Neural progenitor cell (in vitro differentiated cells): ENCODE data around the gene INPP4B. TPM values are rescaled to one million over a fixed set of nuclear protein-coding genes. Genes with fewer than 3 reads are reported as not detected.

Source experiments
- DNase-seq: peaks from one replicate; pipeline ENCODE4 v3.0.0-alpha.2; 2016; ENCODE audit warnings: low spot score
- H2AFZ ChIP-seq: fragments of 200-600 bp; sonication (generic); replicated peaks from 2 replicates; pipeline ENCODE4 v1.6.1; 2016; ENCODE audit warnings: antibody characterized with exemption
- H3F3A ChIP-seq: fragments of 200-600 bp; sonication (generic); 2 replicates; pipeline ENCODE4 v1.6.1; 2016; ENCODE audit warnings: antibody characterized with exemption, low read depth
- H3K27ac ChIP-seq: fragments of 200-600 bp; sonication (generic); 2 replicates; pipeline ENCODE4 v1.5.1; 2016; ENCODE audit warnings: mild to moderate bottlenecking
- H3K27me3 ChIP-seq: fragments of 200-600 bp; sonication (generic); 2 replicates; pipeline ENCODE4 v1.6.1; 2016; ENCODE audit warnings: mild to moderate bottlenecking, moderate library complexity
- H3K36me3 ChIP-seq: fragments of 200-600 bp; sonication (generic); 2 replicates; pipeline ENCODE4 v1.5.1; 2016
- H3K4me1 ChIP-seq: fragments of 200-600 bp; sonication (generic); 2 replicates; pipeline ENCODE4 v1.6.1; 2016; ENCODE audit warnings: mixed run types
- H3K4me2 ChIP-seq: fragments of 200-600 bp; sonication (generic); 2 replicates; pipeline ENCODE4 v1.6.1; 2016
- H3K4me3 ChIP-seq: fragments of 200-600 bp; sonication (generic); 2 replicates; pipeline ENCODE4 v1.5.1; 2016
- H3K79me2 ChIP-seq: fragments of 200-600 bp; sonication (generic); 2 replicates; pipeline ENCODE4 v1.6.1; 2016; ENCODE audit warnings: low read depth
- H3K9ac ChIP-seq: fragments of 200-600 bp; sonication (generic); 2 replicates; pipeline ENCODE4 v1.6.1; 2016
- H3K9me3 ChIP-seq: fragments of 200-600 bp; sonication (generic); 2 replicates; pipeline ENCODE4 v1.5.1; 2016; ENCODE audit warnings: low read depth
- H4K20me1 ChIP-seq: fragments of 200-600 bp; sonication (generic); 2 replicates; pipeline ENCODE4 v1.6.1; 2016; ENCODE audit warnings: low read depth
- H3K27ac Mint-ChIP-seq: 3 replicates; pipeline ENCODE4 v1.8.0; 2021; ENCODE audit warnings: mixed read lengths
- H3K27me3 Mint-ChIP-seq: 2 replicates; pipeline ENCODE4 v1.8.0; 2022; ENCODE audit warnings: low read depth, mild to moderate bottlenecking, inconsistent platforms, moderate library complexity, mixed read lengths; ENCODE audit not compliant: insufficient read depth
- H3K36me3 Mint-ChIP-seq: 3 replicates; pipeline ENCODE4 v1.8.0; 2021; ENCODE audit warnings: mixed read lengths
- H3K4me1 Mint-ChIP-seq: 3 replicates; pipeline ENCODE4 v1.8.0; 2021; ENCODE audit warnings: mixed read lengths
- H3K4me3 Mint-ChIP-seq: 3 replicates; pipeline ENCODE4 v1.8.0; 2021; ENCODE audit warnings: mild to moderate bottlenecking, moderate library complexity, mixed read lengths
- H3K9me3 Mint-ChIP-seq: 3 replicates; pipeline ENCODE4 v1.8.0; 2020; ENCODE audit warnings: mixed read lengths
- CTCF ChIP-seq: fragments of 200-600 bp; sonication (generic); IDR thresholded peaks from 2 replicates; pipeline ENCODE4 v1.5.1; 2017; ENCODE audit warnings: antibody characterized with exemption, mild to moderate bottlenecking
- EZH2 ChIP-seq: fragments of 200-600 bp; sonication (generic); IDR thresholded peaks from 2 replicates; pipeline ENCODE4 v1.6.1; 2017; ENCODE audit warnings: antibody characterized with exemption, mild to moderate bottlenecking, moderate library complexity
- EZH2phosphoT487 ChIP-seq: fragments of 200-600 bp; sonication (generic); IDR thresholded peaks from 2 replicates; pipeline ENCODE4 v1.6.1; 2017; ENCODE audit warnings: antibody characterized with exemption
- total RNA-seq: library from RNA; depleted of rRNA; stranded (reverse); fragments of >200 nt; gene quantifications from 2 replicates; pipeline ENCODE4 v1.2.3, GENCODE V29; 2015; ENCODE audit warnings: low replicate concordance

The INPP4B gene
- total RNA-seq, 1 donor from 2014 or later, result 1.3 TPM

GRCh38 chr4:142065086-142065647 is 780.9 kb downstream of the INPP4B start:
- Histone ChIP-seq H4K20me1 (no peaks in the 10 kb centered on the region), H3K9me3 (no peaks in the 10 kb centered on the region), H3F3A (no peaks in the 10 kb centered on the region), H3K4me2 (no peak overlapping the region), H3K27me3 (no peaks in the 10 kb centered on the region), H3K27ac (no peak overlapping the region), H3K36me3 (no peaks in the 10 kb centered on the region), H2AFZ (no peak overlapping the region), H3K9ac (no peak overlapping the region), H3K79me2 (no peaks in the 10 kb centered on the region), H3K4me1 (no peaks in the 10 kb centered on the region), H3K4me3 (no peak overlapping the region)
- no peaks in the 10 kb centered on the region for H3K36me3 Mint-ChIP-seq
- H3K27me3 Mint-ChIP-seq, result no peaks in the 10 kb centered on the region
- no peaks in the 10 kb centered on the region for H3K4me1 Mint-ChIP-seq
- H3K27ac Mint-ChIP-seq, result no peak overlapping the region
- no peak for DNase-seq
- peaks cover 7% of the 10 kb centered on the region for H3K9me3 Mint-ChIP-seq
- TF ChIP-seq EZH2phosphoT487, result no peak
- TF ChIP-seq CTCF, result no peak
- TF ChIP-seq EZH2, result no peak
- no peak overlapping the region for H3K4me3 Mint-ChIP-seq

- Histone ChIP-seq H3K4me1 (no peaks in the 10 kb centered on the region), H3K4me2 (no peak overlapping the region), H3K27ac (no peak overlapping the region), H3K4me3 (no peak overlapping the region), H3K27me3 (no peaks in the 10 kb centered on the region), H2AFZ (no peak overlapping the region), H3K9me3 (no peaks in the 10 kb centered on the region), H3K79me2 (no peaks in the 10 kb centered on the region), H3F3A (no peaks in the 10 kb centered on the region), H3K9ac (no peak overlapping the region), H4K20me1 (no peaks in the 10 kb centered on the region), H3K36me3 (no peaks in the 10 kb centered on the region)
- H3K27me3 Mint-ChIP-seq, result no peaks in the 10 kb centered on the region
- no peaks in the 10 kb centered on the region for H3K36me3 Mint-ChIP-seq
- H3K4me3 Mint-ChIP-seq, result no peak overlapping the region
- peaks cover 7% of the 10 kb centered on the region for H3K9me3 Mint-ChIP-seq
- H3K27ac Mint-ChIP-seq, result no peak overlapping the region
- no peaks in the 10 kb centered on the region for H3K4me1 Mint-ChIP-seq
- TF ChIP-seq EZH2phosphoT487 (no peak), CTCF (no peak), EZH2 (no peak)
- no peak for DNase-seq
Measured at GRCh38 chr4:142064181-142064580, 781.9 kb downstream of the INPP4B start.

GRCh38 chr4:142045996-142046395 is 800.1 kb downstream of the INPP4B start:
- Mint-ChIP-seq H3K36me3 (no peaks in the 10 kb centered on the region), H3K27me3 (no peaks in the 10 kb centered on the region), H3K27ac (no peak overlapping the region), H3K9me3 (no peaks in the 10 kb centered on the region), H3K4me3 (no peak overlapping the region), H3K4me1 (no peaks in the 10 kb centered on the region)
- no peak overlapping the region for H3K9ac ChIP-seq
- no peaks in the 10 kb centered on the region for H3K36me3 ChIP-seq
- no peaks in the 10 kb centered on the region for H3F3A ChIP-seq
- no peak overlapping the region for H3K4me2 ChIP-seq
- no peak overlapping the region for H2AFZ ChIP-seq
- DNase-seq, result no peak
- H3K27ac ChIP-seq, result no peak overlapping the region
- no peaks in the 10 kb centered on the region for H4K20me1 ChIP-seq
- H3K4me1 ChIP-seq, result peaks cover 6% of the 10 kb centered on the region
- TF ChIP-seq EZH2 (no peak), EZH2phosphoT487 (no peak), CTCF (no peak)
- no peaks in the 10 kb centered on the region for H3K9me3 ChIP-seq
- H3K27me3 ChIP-seq, result no peaks in the 10 kb centered on the region
- H3K79me2 ChIP-seq, result no peaks in the 10 kb centered on the region
- no peak overlapping the region for H3K4me3 ChIP-seq
